Heart left ventricle (tissue), 16 donors: ENCODE data around the gene GDPD4. TPM values are rescaled to one million over a fixed set of nuclear protein-coding genes. Genes with fewer than 3 reads are reported as not detected.

Experiments used
- ATAC-seq, 4 donors: fragments of 200-7000 bp; cut with Tn5 transposase; one replicate each; pipeline ENCODE4 v1.9.1; 2020 to 2022; ENCODE audit warnings: moderate library complexity in 4 of 4, mild to moderate bottlenecking in 3 of 4, moderate number of reproducible peaks in 1 of 4
- DNase-seq, 5 donors: peaks; one replicate each; pipeline ENCODE4 v3.0.0-alpha.2; 2020
- H3K27ac ChIP-seq, 12 donors: fragments of 200-600 bp; sonication (generic) in 4 of 12; one replicate each; pipeline versions ENCODE4 v1.5.0 to v1.8.0; 2016 to 2022; ENCODE audit warnings: mild to moderate bottlenecking in 2 of 12
- H3K27me3 ChIP-seq, 9 donors: fragments of 200-600 bp; sonication (generic) in 2 of 9; one replicate each; pipeline versions ENCODE4 v1.5.1 to v1.8.0; 2016 to 2022; ENCODE audit warnings: mild to moderate bottlenecking in 3 of 9
- H3K36me3 ChIP-seq, 9 donors: fragments of 200-600 bp; sonication (generic) in 2 of 9; one replicate each; pipeline versions ENCODE4 v1.5.0 to v1.8.0; 2018 to 2022; ENCODE audit warnings: mild to moderate bottlenecking in 2 of 9
- H3K4me1 ChIP-seq, 12 donors: fragments of 200-600 bp; sonication (generic) in 4 of 12; one replicate each; pipeline versions ENCODE4 v1.5.0 to v1.8.0; 2016 to 2022; ENCODE audit warnings: mild to moderate bottlenecking in 3 of 12
- H3K4me3 ChIP-seq, 12 donors: fragments of 200-600 bp; sonication (generic) in 4 of 12; one replicate each; pipeline versions ENCODE4 v1.5.0 to v1.8.0; 2017 to 2022; ENCODE audit warnings: mild to moderate bottlenecking in 9 of 12, moderate library complexity in 4 of 12
- H3K9me3 ChIP-seq, 12 donors: fragments of 200-600 bp; sonication (generic) in 4 of 12; one replicate each; pipeline versions ENCODE4 v1.5.0 to v1.8.0; 2016 to 2022; ENCODE audit warnings: mild to moderate bottlenecking in 1 of 12
- CTCF ChIP-seq, 12 donors: fragments of 200-600 bp; sonication (generic) in 4 of 12; IDR thresholded peaks; one replicate each; pipeline versions ENCODE4 v1.5.0 to v1.8.0; 2018 to 2022; ENCODE audit warnings: antibody characterized with exemption in 12 of 12, mild to moderate bottlenecking in 5 of 12
- POLR2A ChIP-seq, 2 donors: fragments of 450-650 bp; IDR thresholded peaks; one replicate each; pipeline ENCODE4 v1.6.1; 2017; ENCODE audit warnings: antibody characterized with exemption in 2 of 2, mild to moderate bottlenecking in 2 of 2, moderate library complexity in 2 of 2
- WGBS, 4 donors: extraction: QIAGEN DNeasy Blood & Tissue Kit in 2 of 4; methylation state at CpG; one replicate each; pipeline versions ENCODE4 v1.1.5 to v1.1.7; 2013 to 2018; 5-methylcytosine and 5-hydroxymethylcytosine counted together
- intact Hi-C, 10 donors: fragments of 100-400 bp; cut with DNase I; formaldehyde crosslinking; loops; one replicate each; pipeline versions ENCODE4 v1.11.1 to v1.14.2; 2022
- polyA plus RNA-seq, 2 donors: library from polyadenylated mRNA; stranded (reverse); fragments of 200-250 nt; gene quantifications; one replicate each; pipeline ENCODE4 v1.2.3, GENCODE V29; 2013
- total RNA-seq, 9 donors: library from RNA; depleted of rRNA in 2 of 9; stranded (reverse); fragments of >200 nt in 2 of 9; fragmentation: NEBNext Ultra II Directional in 3 of 9; extraction: Animal tissue kit (Norgen Biotek cat#: 25700) in 3 of 9; gene quantifications; one replicate each; pipeline versions ENCODE4 v1.1.0 to v1.2.4, GENCODE V29; 2016 to 2023
- donor health status: ischemic (EF 13 %, LVEDD 7.1; RV severe dilation, severe dysfunction).
- donor health status: healthy with polysubstance abuse.
- donor health status: DM: no; HTN: yes; CAD: no.
- donor health status: DM: no; HTN: no; CAD: no.
- donor health status: ischemic (EF 25% LVEDD 6.9; RV normal size, moderate dysfunction).
- donor health status: ischemic (EF 25% LVEDD 5.7; RV mildly dilated, moderate dysfunction).
- donor health status: healthy.
- donor health status: DM: yes; HTN: yes; CAD: no.
- donor health status: ischemic (EF 35%, LVEDD 5.7; RV mildly dilated, moderate dysfunction).
- donor health status: nonischemic (EF 11% LVEDD 7.7; RV severe dilation, severe dysfunction).
- donor health status: DM: yes; HTN: yes; CAD: no.
- donor health status: PGD.
- donor health status: ischemic (EF 29% LVEDD 5.4; RV normal size, mild dysfunction).
- donor health status: nonischemic (EF 23%, LVEDD 6.1; RV moderate dilation, normal function).

GDPD4 gene
- total and polyA plus RNA-seq, 11 donors: 0.19 TPM; not detected in 10

- Histone ChIP-seq H3K27ac (no peak overlapping the region), H3K36me3 (peaks cover 0 to 4% (median 0%) of the 10 kb centered on the region in 9 donors), H3K4me1 (peaks cover 0 to 9% (median 3%) of the 10 kb centered on the region in 12 donors), H3K9me3 (no peaks in the 10 kb centered on the region), H3K4me3 (no peak overlapping the region), H3K27me3 (no peaks in the 10 kb centered on the region)
- WGBS, 4 donors: 90 to 92% (median 91%) methylated on average over 11 to 14 of the region's 14 CpGs
- intact Hi-C loops: loop anchor here in 6 of 10 donors (5.0 to 10.0 kb wide), 5 partner anchors 153 to 417 kb away; no protein-coding TSS in a partner anchor
- TF ChIP-seq CTCF (IDR thresholded peaks at IDR 0.05) (no peak), POLR2A (IDR thresholded peaks at IDR 0.05) (no peak)
- ATAC-seq (no peak), DNase-seq (peak in 2 of 5 donors; percentile 16 to 55)
Observed at GRCh38 chr11:77197626-77198320, 103.7 kb downstream of the GDPD4 start.

- no peaks in the 10 kb centered on the region for H3K9me3 ChIP-seq
- intact Hi-C loops: loop anchor here in 6 of 10 donors (5.0 to 10.0 kb wide), 5 partner anchors 152 to 418 kb away; no protein-coding TSS in a partner anchor
- H3K36me3 ChIP-seq: peaks cover 0 to 4% (median 0%) of the 10 kb centered on the region in 9 donors
- 85 to 90% (median 87%) methylated on average over 8 of the region's 8 CpGs for WGBS, 4 donors
- TF ChIP-seq POLR2A (IDR thresholded peaks at IDR 0.05) (no peak), CTCF (IDR thresholded peaks at IDR 0.05) (no peak)
- no peak for ATAC-seq
- peak in 1 of 5 donors; percentile 47 for DNase-seq
- H3K4me1 ChIP-seq: peaks cover 0 to 9% (median 3%) of the 10 kb centered on the region in 12 donors
- no peaks in the 10 kb centered on the region for H3K27me3 ChIP-seq
- H3K27ac ChIP-seq: no peak overlapping the region
- H3K4me3 ChIP-seq: no peak overlapping the region
Observed at GRCh38 chr11:77196961-77197360, 104.5 kb downstream of the GDPD4 start.

- Histone ChIP-seq H3K27me3 (no peaks in the 10 kb centered on the region), H3K9me3 (no peaks in the 10 kb centered on the region), H3K27ac (no peak overlapping the region), H3K4me1 (peaks cover 0 to 9% (median 3%) of the 10 kb centered on the region in 12 donors), H3K4me3 (no peak overlapping the region), H3K36me3 (peaks cover 0 to 4% (median 0%) of the 10 kb centered on the region in 9 donors)
- TF ChIP-seq CTCF (IDR thresholded peaks at IDR 0.05) (no peak), POLR2A (IDR thresholded peaks at IDR 0.05) (no peak)
- ATAC-seq (peak in 3 of 4 donors; percentile 19 to 32 (median 29)), DNase-seq (peak in 2 of 5 donors; percentile 28 to 58)
- 73 to 81% (median 74%) methylated on average over 14 to 16 of the region's 16 CpGs for WGBS, 4 donors
- intact Hi-C loops: loop anchor here in 9 of 10 donors (1.0 to 10.0 kb wide), 7 partner anchors 150 to 420 kb away; no protein-coding TSS in a partner anchor
Observed at GRCh38 chr11:77195071-77195755, 106.3 kb downstream of the GDPD4 start.
